GM12873 (cell line): ENCODE results near the gene SLC35F1.

Source experiments
- TF ChIP-seq, protein P1 (sequence below): IDR thresholded peaks from 2 replicates; pipeline ENCODE4 v1.5.1; 2012; ENCODE audit warnings: low read depth, mild to moderate bottlenecking, moderate library complexity, low read length, control low read depth; ENCODE audit not compliant: insufficient read depth; ENCODE audit errors: missing control alignments

Gene SLC35F1

DNA sequence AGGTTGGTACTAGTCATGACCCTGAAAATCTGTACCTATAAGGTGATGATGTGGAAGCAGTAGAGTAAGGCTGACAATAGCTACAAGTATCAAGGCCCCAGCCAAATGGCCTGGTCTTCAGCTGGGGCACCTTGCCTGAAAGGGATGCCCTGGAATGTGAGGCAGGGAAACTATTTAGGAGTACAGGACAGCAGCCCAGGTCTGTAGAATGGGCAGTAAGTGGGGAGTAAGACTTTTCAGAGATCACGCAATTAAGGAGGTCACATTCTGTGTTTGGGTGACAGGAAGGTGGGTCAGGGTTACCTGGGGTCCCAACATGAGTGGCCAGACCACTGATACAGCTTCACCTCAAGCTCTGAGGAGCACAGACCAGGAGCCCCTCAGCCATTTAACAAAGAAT is 9.4 kb downstream of the SLC35F1 start:
- TF ChIP-seq, protein P1, sequence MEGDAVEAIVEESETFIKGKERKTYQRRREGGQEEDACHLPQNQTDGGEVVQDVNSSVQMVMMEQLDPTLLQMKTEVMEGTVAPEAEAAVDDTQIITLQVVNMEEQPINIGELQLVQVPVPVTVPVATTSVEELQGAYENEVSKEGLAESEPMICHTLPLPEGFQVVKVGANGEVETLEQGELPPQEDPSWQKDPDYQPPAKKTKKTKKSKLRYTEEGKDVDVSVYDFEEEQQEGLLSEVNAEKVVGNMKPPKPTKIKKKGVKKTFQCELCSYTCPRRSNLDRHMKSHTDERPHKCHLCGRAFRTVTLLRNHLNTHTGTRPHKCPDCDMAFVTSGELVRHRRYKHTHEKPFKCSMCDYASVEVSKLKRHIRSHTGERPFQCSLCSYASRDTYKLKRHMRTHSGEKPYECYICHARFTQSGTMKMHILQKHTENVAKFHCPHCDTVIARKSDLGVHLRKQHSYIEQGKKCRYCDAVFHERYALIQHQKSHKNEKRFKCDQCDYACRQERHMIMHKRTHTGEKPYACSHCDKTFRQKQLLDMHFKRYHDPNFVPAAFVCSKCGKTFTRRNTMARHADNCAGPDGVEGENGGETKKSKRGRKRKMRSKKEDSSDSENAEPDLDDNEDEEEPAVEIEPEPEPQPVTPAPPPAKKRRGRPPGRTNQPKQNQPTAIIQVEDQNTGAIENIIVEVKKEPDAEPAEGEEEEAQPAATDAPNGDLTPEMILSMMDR: no peak

GRCh38 chr6:117917176-117917575 is 10.1 kb downstream of the SLC35F1 start:
- TF ChIP-seq, protein P1: no peak

- TF ChIP-seq, protein P1: no peak
Measured at GRCh38 chr6:117918454-117918853, 11.4 kb downstream of the SLC35F1 start.

DNA sequence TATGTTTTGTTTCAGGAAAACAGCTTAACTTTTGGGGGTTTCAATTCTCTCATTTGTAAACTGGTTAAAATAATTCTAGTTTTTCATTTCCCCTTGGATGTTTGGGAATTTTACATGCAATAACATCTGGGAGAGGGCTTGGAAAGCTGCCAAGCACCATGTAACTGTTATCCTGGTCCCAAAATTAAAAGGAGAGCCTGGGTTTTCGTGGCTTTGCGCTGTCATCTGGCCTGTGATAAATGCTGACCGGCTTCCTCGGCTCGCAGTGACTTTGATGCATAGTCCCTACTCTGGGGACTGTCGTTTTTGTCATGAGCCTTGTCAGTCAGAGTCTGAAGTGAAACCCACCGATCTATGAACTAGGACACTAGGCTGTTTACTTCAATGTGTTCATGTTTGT is 12.2 kb downstream of the SLC35F1 start:
- TF ChIP-seq, protein P1: no peak

- TF ChIP-seq, protein P1: no peak
Measured at GRCh38 chr6:117919775-117920729, 13.0 kb downstream of the SLC35F1 start.

GRCh38 chr6:117924690-117925089 is 17.6 kb downstream of the SLC35F1 start:
- TF ChIP-seq, protein P1: no peak

DNA sequence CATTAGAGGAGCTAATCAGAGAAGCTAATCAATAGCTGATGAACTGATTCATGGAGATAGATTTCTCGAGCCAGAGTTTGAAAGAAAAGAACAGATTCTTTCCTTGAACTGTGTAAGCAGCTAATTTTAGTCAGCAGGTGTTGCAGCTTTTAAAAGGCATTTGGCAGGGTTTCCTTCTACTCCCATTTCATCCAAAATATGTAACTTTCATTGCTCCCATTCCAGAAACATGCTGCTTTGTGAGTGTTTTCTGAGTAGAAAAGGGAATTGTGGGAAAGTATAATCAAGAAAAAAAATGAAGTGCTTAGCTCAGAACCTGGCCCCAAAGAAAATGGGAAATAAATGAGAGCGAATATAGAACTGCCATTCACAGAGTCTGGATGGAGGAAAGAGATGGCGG is 20.8 kb downstream of the SLC35F1 start:
- TF ChIP-seq, protein P1: no peak
